ENCODE data around the gene LRP1. TPM values are rescaled to one million over a fixed set of nuclear protein-coding genes. Genes with fewer than 3 reads are reported as not detected.

The LRP1 gene
- total and polyA plus RNA-seq, 2 experiments from 2014 or later, result 28.5 to 77.5 TPM

GRCh38 chr12:57177354-57177753 lies 49.1 kb downstream of the LRP1 start:
- Histone ChIP-seq H3K27me3 (no peaks in the 10 kb centered on the region), H3K4me1 (ENCODE audit: low read depth) (no peaks in the 10 kb centered on the region), H3K4me3 (no peak overlapping the region), H3K27ac (no peak overlapping the region), H3K36me3 (peaks cover 40% of the 10 kb centered on the region), H3K9me3 (ENCODE audit: low read depth) (no peaks in the 10 kb centered on the region)
- DNase-seq (ENCODE audit: low read depth in 1 of 2, low spot score in 1 of 2), result no peak
- TF ChIP-seq, protein P1, sequence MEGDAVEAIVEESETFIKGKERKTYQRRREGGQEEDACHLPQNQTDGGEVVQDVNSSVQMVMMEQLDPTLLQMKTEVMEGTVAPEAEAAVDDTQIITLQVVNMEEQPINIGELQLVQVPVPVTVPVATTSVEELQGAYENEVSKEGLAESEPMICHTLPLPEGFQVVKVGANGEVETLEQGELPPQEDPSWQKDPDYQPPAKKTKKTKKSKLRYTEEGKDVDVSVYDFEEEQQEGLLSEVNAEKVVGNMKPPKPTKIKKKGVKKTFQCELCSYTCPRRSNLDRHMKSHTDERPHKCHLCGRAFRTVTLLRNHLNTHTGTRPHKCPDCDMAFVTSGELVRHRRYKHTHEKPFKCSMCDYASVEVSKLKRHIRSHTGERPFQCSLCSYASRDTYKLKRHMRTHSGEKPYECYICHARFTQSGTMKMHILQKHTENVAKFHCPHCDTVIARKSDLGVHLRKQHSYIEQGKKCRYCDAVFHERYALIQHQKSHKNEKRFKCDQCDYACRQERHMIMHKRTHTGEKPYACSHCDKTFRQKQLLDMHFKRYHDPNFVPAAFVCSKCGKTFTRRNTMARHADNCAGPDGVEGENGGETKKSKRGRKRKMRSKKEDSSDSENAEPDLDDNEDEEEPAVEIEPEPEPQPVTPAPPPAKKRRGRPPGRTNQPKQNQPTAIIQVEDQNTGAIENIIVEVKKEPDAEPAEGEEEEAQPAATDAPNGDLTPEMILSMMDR (IDR thresholded peaks at IDR 0.05; ENCODE audit: low read depth, low read length), result no peak

GRCh38 chr12:57178213-57178612 lies 49.9 kb downstream of the LRP1 start:
- Histone ChIP-seq H3K27ac (no peak overlapping the region), H3K36me3 (peaks cover 37% of the 10 kb centered on the region), H3K9me3 (ENCODE audit: low read depth) (no peaks in the 10 kb centered on the region), H3K27me3 (no peaks in the 10 kb centered on the region), H3K4me1 (ENCODE audit: low read depth) (no peaks in the 10 kb centered on the region), H3K4me3 (no peak overlapping the region)
- TF ChIP-seq, protein P1 (IDR thresholded peaks at IDR 0.05; ENCODE audit: low read depth, low read length), result no peak
- DNase-seq (ENCODE audit: low read depth in 1 of 2, low spot score in 1 of 2), result no peak

DNA sequence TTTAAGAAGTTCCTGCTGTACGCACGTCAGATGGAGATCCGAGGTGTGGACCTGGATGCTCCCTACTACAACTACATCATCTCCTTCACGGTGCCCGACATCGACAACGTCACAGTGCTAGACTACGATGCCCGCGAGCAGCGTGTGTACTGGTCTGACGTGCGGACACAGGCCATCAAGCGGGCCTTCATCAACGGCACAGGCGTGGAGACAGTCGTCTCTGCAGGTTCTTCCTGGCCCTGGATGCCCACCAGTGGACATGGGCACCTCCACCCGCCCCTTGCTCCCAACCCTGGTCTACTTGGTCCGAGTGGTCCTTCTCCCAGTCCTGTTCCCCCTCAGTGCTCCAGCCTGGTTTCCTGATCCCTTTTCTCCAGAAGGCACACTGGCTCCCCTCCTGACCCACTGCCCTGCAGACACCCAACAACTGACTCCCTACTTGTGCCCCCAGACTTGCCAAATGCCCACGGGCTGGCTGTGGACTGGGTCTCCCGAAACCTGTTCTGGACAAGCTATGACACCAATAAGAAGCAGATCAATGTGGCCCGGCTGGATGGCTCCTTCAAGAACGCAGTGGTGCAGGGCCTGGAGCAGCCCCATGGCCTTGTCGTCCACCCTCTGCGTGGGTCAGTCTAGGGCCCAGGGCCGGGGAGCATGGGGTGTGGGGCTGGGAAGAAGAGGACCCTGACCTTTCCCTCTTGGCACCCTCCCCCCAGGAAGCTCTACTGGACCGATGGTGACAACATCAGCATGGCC lies 51.2 kb downstream of the LRP1 start:
- no peak overlapping the region for H3K4me3 ChIP-seq
- no peaks in the 10 kb centered on the region for H3K4me1 ChIP-seq (ENCODE audit: low read depth)
- DNase-seq (ENCODE audit: low read depth in 1 of 2, low spot score in 1 of 2), result no peak
- H3K27ac ChIP-seq, result no peak overlapping the region
- H3K36me3 ChIP-seq, result peaks cover 39% of the 10 kb centered on the region
- TF ChIP-seq, protein P1 (IDR thresholded peaks at IDR 0.05; ENCODE audit: low read depth, low read length), result no peak
- H3K9me3 ChIP-seq (ENCODE audit: low read depth), result no peaks in the 10 kb centered on the region
- no peaks in the 10 kb centered on the region for H3K27me3 ChIP-seq

- Histone ChIP-seq H3K4me1 (ENCODE audit: low read depth) (no peaks in the 10 kb centered on the region), H3K36me3 (peaks cover 47% of the 10 kb centered on the region), H3K27me3 (no peaks in the 10 kb centered on the region), H3K9me3 (ENCODE audit: low read depth) (no peaks in the 10 kb centered on the region), H3K4me3 (no peak overlapping the region), H3K27ac (no peak overlapping the region)
- DNase-seq (ENCODE audit: low read depth in 1 of 2, low spot score in 1 of 2), result no peak
- TF ChIP-seq, protein P1 (IDR thresholded peaks at IDR 0.05; ENCODE audit: low read depth, low read length), result no peak
Observed at GRCh38 chr12:57180321-57180989, 52.2 kb downstream of the LRP1 start.

DNA sequence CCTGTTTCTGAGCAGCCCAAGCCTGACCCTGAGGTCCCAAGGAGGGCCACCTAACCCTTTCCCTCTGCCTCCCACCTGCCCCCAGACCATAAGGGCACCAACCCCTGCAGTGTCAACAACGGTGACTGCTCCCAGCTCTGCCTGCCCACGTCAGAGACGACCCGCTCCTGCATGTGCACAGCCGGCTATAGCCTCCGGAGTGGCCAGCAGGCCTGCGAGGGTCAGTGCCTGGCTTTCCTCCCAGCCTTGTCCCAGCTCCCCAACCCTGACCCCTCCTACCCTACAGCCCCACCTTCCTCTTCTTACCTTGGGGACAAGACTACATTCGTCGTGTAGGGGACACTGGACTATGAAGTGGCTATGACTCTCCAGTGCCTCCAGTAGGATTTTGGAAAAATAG lies 52.8 kb downstream of the LRP1 start:
- Histone ChIP-seq H3K9me3 (ENCODE audit: low read depth) (no peaks in the 10 kb centered on the region), H3K36me3 (peaks cover 45% of the 10 kb centered on the region), H3K27me3 (no peaks in the 10 kb centered on the region), H3K27ac (no peak overlapping the region), H3K4me1 (ENCODE audit: low read depth) (no peaks in the 10 kb centered on the region), H3K4me3 (no peak overlapping the region)
- TF ChIP-seq, protein P1 (IDR thresholded peaks at IDR 0.05; ENCODE audit: low read depth, low read length), result no peak
- DNase-seq (ENCODE audit: low read depth in 1 of 2, low spot score in 1 of 2), result no peak

All from cardiac muscle cell (in vitro differentiated cells and primary cell).